ENCODE data around the gene NUDT22.

NUDT22 gene

DNA sequence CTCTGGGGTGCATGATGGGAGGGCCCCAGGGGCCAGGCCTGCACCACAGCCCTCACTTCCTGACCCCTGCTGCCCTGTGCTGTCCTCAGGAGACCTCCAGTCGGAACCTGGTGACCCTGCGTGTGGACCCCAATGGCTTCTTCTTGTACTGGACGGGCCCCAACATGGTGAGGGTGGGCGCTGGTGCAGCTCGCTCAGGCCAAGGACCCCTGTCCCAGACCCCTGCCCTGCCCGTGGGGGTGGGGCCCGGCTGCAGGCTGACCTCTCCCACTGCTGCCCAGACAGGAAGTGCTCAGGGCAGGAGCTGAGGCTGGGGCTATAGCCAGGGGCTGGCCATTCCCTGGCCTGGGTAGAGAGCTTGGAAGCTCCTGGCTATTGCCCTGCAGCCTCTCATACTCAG is 28.3 kb downstream of the NUDT22 start:
- DNase-seq (ENCODE audit: low read depth, low spot score) = no peak

DNA sequence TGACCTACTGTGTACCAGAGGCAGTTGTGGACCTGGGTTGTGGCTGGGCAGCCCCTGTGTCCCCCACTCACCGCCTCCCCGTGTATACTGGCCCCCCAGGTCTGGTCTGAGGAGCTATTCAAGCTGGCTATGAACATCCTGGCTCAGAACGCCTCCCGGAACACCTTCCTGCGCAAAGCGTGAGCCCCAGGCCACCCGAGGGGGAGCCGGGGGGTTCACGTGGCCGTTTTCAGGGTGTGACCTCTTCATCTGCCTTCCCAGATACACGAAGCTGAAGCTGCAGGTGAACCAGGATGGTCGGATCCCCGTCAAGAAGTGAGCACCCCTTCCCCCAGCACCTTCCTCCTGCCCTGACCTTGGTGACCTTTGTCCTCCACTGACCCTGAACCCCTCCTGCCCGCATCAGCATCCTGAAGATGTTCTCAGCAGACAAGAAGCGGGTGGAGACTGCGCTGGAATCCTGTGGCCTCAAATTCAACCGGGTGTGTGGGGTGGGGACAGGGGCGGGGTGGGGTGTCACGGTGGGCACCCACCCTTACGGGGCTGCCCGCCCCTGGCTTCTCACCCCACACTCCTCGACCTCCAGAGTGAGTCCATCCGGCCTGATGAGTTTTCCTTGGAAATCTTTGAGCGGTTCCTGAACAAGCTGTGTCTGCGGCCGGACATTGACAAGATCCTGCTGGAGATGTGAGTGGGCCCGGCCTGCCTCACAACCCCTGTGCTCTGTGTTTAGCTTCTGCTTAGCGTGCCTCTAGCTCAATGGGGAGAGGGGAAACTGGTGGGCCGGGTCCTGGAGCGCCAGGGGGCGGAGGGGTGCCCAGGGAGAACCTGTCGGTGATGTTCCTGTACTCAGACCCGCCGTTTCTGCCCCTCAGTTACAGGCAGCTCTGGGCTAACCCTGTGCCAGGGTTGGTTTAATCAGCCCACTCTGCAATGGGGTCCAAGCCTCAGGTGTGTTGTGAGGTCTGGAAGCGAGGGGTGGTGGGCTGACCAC is 29.4 kb downstream of the NUDT22 start:
- DNase-seq (ENCODE audit: low read depth, low spot score) = no peak

DNA sequence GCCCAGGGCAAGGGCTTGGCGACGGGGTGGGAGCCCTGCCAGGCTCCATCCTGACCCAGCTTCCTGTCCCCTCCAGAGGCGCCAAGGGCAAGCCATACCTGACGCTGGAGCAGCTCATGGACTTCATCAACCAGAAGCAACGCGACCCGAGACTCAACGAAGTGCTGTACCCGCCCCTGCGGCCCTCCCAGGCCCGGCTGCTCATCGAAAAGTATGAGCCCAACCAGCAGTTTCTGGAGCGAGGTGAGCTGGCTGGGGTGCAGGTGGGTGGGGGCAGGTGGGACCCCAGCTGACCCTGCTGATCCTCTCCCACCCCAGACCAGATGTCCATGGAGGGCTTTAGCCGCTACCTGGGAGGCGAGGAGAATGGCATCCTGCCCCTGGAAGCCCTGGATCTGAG is 30.2 kb downstream of the NUDT22 start:
- no peak for DNase-seq (ENCODE audit: low read depth, low spot score)

DNA sequence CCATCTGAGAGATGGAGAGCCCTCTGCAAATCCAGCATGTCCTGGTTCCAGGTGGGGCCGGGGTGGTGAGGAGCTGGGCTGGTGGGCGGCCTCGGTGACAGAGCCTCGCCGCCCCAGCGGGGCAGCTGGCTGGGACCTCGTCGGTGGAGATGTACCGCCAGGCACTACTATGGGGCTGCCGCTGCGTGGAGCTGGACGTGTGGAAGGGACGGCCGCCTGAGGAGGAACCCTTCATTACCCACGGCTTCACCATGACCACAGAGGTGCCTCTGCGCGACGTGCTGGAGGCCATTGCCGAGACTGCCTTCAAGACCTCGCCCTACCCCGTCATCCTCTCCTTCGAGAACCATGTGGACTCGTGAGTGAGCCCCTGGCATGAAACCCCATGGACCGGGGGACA is 32.3 kb downstream of the NUDT22 start:
- no peak for DNase-seq (ENCODE audit: low read depth, low spot score)

DNA sequence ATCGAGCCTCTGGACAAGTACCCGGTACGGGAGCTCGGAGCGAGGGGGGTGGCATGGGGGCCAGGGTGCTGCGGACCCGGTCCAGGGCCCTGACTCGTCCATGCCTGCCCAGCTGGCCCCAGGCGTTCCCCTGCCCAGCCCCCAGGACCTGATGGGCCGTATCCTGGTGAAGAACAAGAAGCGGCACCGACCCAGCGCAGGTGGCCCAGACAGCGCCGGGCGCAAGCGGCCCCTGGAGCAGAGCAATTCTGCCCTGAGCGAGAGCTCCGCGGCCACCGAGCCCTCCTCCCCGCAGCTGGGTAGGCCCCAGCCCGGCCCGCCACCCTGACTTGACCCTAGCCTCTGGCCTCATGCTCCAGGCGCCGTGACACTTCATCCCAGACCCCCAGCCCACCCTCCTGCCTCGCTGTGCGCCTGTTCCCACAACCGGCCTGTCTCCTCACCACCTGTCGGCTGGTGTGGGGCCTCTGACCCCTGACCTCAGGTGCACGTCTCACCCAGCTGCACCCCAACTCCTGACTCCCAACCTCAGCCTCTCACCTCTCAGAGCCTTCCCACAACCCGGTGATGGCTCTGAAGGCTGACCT is 33.0 kb downstream of the NUDT22 start:
- no peak for DNase-seq (ENCODE audit: low read depth, low spot score)

DNA sequence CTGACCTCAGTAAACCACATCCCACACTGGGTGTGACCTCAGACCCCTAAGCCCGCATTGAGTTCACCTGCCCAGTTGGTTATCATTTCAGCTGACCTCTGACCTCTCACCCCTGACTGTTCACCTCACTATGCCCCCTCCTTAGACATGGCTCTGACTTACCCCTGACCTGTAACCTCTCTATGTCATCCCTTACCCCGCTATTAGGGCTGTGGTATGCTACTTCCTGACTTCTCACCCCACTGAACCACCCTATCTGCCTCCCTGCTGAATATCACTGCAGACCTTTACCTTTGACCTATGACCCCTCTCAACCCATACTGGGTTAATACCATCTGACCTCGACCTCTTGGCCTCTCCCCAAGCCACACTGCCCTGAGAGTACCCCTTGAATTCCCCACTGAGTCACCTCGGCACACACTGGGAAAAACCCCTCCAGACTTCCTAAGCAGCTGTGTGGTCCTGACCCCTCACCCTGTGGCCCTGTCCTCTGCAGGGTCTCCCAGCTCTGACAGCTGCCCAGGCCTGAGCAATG is 33.5 kb downstream of the NUDT22 start:
- DNase-seq (ENCODE audit: low read depth, low spot score) = no peak

DNA sequence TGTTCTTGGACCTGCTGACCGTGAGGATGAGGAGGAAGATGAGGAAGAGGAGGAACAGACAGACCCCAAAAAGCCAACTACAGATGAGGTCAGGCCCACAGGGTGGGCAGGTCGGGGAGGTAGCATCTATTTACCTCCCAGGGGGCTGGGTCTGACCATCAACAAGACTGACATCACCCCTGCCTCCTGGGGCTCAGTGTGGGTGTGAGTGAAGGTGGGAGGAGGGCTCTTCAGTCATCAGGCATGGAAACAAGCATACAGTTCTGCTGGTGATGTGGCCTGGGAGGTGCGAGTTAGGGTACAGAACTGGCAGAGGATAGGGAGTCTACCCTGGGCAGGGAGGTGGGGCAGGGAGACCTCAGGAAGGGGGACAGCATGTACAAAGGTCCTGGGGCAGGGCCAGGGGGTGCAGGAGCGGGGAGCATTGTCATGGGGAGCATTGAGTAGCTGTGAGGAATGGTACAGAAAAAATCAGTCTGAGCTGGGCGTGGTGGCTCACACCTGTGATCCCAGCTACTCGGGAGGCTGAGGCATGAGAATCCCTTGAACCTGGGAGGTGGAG is 34.2 kb downstream of the NUDT22 start:
- no peak for DNase-seq (ENCODE audit: low read depth, low spot score)

DNA sequence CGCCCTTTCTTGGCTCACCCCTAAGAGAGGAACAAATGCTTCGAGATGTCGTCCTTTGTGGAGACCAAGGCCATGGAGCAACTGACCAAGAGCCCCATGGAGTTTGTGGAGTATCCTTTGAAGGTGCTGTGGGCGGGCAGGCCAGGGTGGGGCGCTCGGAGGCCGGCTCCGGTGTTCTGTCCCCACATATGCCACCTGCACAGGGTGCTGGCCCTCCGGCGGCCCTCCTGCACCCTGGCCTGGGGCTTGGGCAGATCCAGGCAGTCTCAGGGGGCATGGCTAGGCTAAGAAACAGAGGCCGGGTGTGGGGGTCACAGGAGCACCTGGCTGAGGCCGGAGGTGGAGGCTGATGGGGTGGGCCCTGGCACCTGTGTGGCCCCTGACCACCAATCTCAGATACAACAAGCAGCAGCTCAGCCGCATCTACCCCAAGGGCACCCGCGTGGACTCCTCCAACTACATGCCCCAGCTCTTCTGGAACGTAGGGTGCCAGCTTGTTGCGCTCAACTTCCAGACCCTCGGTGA is 35.5 kb downstream of the NUDT22 start:
- DNase-seq (ENCODE audit: low read depth, low spot score) = no peak

DNA sequence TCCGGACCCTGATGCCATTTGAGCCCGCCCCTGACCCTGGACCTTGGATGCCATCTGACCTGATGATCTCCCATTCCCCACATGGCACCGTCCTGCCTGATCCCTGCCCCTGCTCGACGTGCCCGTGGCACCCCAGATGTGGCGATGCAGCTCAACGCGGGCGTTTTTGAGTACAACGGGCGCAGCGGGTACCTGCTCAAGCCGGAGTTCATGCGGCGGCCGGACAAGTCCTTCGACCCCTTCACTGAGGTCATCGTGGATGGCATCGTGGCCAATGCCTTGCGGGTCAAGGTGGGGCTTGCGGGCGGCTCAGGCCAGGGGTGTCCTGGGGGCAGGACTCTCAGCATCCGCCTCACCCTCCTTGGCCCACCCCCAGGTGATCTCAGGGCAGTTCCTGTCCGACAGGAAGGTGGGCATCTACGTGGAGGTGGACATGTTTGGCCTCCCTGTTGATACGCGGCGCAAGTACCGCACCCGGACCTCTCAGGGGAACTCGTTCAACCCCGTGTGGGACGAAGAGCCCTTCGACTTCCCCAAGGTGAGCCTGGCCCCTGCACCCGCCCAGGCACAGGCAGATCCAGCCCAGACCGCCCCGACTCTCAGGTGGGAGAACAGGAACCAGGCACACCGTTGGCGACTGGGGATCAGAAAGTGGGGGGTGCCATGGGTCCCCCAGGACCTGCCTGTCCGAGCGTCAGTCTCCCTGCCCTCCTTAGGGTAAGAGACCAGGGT is 36.4 kb downstream of the NUDT22 start:
- no peak for DNase-seq (ENCODE audit: low read depth, low spot score)

DNA sequence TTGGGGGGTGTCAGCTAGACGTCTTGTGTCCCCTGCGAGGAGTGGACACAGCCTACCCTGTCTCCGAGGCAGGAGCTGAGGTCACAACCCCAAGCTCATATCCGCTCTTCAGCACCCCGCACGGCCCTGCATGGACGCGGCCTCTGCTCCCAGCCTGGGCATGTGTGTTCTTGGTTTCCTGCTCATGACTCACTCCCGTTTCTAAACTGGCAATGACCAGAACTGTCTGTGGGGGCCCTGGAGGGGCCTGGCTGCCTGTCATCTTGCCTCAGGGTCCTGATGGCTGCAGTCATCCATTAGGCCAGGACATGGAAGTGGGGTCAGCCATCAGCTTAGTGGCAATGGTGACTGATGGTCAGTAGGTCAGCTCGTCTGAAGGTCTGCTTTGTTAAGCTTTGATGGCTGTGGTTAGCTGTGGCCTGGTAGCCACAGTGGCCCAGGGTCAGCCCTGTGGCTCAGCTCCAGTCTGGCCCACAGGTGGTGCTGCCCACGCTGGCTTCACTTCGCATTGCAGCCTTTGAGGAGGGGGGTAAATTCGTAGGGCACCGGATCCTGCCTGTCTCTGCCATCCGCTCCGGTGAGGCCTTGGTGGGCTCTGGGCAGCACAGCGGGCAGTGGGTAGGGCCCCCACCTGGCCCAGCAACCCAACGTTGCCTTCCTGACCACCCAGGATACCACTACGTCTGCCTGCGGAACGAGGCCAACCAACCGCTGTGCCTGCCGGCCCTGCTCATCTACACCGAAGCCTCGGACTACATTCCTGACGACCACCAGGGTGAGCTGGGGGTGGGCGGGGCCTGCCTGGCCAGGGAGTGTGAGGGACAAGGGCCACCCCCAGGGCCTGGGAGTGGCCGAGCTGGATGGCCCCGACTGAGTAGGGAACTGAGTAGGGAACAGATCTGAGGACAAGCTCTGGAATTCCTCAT is 37.2 kb downstream of the NUDT22 start:
- DNase-seq (ENCODE audit: low read depth, low spot score) = no peak

DNA sequence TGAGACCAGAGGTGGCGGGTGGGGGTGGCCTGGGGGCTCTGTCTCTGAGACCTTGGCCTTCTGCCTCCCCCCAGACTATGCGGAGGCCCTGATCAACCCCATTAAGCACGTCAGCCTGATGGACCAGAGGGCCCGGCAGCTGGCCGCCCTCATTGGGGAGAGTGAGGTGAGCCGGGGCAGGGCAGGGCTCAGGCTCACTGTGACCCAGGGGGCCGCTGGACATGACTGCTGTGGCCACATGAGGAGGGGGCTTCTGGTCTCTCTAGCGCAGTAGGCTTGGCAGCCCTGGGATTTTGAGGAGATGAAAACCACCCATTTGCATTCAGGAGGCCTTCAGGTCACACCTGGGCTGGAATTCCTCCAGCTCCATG is 37.9 kb downstream of the NUDT22 start:
- no peak for DNase-seq (ENCODE audit: low read depth, low spot score)

DNA sequence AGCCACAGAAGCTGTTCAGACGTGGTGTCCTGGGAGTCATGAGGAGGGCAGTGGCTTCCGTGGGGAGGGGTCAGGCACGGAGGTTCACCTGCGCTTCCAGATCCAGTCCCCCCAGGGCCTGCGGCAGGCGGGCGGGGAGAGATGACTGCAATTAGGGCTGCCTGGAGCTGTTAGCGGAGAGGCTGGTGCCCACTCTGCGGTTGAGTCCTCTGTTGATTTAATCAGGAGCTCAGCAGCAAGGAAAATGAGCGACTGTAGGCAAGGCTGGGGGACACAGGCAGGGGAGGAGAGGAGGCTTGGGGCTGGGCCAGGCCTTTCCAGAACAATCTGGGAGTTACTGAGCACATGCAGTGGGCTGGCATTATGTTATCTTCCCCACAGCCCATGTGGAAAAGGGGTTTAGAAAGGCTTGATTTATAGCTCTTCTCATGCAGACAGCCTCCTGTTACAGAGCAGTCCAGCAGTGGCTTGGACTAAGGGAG is 38.3 kb downstream of the NUDT22 start:
- no peak for DNase-seq (ENCODE audit: low read depth, low spot score)

DNA sequence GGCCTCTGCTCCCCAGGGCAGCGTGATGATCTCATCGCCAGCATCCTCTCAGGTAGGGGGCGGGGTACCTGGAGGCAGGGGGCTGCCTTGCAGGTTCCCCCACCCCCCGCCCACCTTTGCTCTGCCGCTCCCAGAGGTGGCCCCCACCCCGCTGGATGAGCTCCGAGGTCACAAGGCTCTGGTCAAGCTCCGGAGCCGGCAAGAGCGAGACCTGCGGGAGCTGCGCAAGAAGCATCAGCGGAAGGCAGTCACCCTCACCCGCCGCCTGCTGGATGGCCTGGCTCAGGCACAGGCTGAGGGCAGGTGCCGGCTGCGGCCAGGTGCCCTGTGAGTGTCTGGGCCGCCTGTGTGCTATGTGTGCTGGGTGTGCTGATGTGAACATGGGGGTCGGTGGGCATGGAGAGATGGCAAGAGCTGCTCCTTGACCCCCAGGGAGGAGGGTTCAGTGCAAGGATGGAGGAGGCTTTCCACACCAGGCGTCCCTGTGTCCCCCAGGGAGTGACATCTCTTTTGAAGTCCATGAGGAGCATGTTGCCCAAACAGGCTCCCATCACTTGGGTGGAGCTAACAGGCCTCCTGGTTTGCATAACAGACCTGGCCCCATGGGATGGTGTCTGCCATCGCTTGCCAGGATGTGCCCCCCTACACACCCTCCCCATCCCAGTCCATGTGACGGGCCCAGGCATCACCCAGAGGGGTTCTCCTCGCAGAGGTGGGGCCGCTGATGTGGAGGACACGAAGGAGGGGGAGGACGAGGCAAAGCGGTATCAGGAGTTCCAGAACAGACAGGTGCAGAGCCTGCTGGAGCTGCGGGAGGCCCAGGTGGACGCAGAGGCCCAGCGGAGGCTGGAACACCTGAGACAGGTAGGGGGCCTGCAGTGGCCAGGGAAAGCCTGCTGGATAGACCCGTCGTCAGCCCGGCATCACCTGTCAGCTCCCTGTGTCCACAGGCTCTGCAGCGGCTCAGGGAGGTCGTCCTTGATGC is 39.4 kb downstream of the NUDT22 start:
- no peak for DNase-seq (ENCODE audit: low read depth, low spot score)

DNA sequence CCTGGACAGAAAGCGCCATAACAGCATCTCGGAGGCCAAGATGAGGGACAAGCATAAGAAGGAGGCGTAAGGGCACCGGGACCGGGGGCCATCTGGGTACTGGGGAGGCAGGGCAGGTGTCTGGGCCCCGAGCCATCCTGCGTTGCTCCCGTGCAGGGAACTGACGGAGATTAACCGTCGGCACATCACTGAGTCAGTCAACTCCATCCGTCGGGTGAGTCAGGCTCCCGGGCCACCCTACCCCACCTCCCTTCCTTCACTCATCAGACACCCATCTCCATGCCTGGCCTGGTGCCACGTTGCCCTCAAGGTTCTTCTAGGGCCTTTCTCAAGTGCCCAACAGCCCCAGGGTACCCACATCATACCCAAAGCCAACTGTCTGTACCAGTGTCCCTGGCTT is 40.3 kb downstream of the NUDT22 start:
- DNase-seq (ENCODE audit: low read depth, low spot score) = no peak

DNA sequence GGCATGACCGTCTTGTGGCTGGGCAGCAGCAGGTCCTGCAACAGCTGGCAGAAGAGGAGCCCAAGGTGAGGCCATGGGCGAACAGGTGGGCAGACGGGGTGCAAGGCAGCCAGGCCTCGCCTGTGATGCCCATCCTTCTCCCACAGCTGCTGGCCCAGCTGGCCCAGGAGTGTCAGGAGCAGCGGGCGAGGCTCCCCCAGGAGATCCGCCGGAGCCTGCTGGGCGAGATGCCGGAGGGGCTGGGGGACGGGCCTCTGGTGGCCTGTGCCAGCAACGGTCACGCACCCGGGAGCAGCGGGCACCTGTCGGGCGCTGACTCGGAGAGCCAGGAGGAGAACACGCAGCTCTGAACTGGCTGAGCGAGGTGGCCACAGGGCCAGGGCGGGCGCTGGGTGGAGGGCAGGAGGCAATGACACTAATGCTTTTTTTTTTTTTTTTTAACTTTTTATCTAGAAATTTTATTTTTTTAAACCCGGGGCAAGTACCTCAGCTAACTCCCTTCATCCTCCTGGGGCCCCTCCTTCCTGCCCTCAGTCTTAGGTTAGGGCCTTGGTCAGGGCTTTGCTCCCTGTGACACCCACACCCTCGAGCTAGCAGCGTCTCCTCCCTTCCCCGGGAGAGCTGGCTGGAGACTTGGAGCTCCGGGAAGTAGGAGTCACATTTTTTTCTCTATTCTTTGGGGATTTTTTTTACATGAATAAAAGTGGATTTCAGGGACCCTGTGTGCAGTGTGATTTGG is 41.3 kb downstream of the NUDT22 start:
- no peak for DNase-seq (ENCODE audit: low read depth, low spot score)

DNA sequence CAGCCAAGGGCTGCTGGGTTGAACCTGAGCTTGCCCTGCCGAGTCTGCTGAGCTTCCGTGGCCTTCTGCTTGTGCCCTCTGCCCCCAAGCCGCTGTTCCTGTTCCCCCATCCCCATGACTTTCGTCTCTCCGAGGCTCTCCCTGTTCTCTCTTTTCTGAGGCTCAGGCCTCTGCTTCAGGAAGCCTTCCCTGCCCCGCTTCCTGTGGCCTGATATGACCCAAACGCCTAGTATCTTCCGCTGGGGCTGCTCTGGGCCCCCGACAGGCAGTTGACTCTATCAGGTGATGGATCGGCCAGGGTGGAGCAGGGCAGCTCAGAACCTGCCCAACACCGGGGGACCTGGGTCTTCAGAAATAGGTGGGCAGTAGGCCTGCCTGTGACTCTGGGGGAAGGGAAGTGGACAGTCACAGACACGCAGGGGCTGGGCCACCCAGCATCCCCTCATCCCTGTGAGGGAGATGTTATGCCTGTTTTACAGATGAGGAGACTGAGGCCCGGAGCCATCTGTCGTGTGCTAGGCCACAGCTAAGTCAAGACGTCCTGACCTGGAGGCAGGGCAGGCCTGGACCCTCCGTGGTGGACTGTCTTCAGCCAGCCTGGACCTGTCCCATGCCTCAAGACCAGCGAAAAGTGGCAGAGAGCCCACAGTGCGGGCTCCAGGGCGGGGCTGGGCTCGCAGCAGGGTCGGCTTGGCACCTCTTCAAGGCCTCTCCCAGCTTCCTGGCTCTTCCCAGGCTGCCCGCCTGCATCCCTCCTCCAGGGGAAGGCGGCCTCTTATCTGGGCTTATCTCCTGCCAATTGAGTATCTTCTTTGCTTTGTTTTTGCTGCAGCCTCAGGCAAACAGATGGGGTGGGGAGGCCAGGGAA is 42.2 kb downstream of the NUDT22 start:
- no peak for DNase-seq (ENCODE audit: low read depth, low spot score)

DNA sequence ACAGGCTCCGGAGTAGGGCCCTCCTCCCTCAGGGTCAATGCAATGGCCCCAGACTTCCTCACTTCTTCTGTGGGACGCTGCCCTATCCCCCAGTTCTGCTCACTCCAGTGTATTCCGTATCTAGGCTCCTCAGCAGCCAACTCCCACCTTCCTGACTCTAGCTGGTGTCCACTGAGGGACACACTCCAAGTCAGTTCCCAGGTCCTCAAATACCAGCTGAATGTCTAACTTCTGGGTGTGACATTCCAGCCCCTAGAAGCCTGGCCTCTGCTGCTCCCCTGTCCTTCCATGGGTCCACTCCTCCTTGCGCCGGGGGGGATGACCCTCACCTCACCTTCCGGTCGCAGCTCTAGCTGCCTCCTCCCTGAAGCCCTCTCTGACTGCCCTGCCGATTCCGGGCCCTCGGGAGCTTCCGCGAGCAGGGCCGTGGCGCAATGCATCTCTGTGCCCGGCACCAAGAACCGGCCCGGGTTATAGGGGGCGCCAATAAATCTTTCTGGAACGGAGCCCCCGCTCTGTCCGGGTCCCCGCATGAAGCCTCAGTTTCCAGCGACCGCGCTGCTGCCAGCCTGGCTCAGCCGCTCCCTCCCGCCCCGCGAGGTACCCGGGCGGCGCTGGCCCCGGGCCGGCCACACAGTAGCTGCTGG is 42.9 kb downstream of the NUDT22 start:
- no peak for DNase-seq (ENCODE audit: low read depth, low spot score)

All from activated naive CD8-positive, alpha-beta T cell treated with anti-CD3 and anti-CD28 coated beads, Interleukin-2, amount 50 U/mL, for 16 hours (primary cell).